SK-N-SH (cell line): Measurements from ENCODE around the gene CRK.

Source experiments
- GATA2 ChIP-seq: sonication (generic); formaldehyde crosslinking; IDR thresholded peaks from 2 replicates; pipeline ENCODE4 v1.5.0; 2020; ENCODE audit warnings: mild to moderate bottlenecking, missing genetic modification reagents
- SMC3 ChIP-seq: IDR thresholded peaks from 2 replicates; pipeline ENCODE4 v1.6.1; 2012; ENCODE audit warnings: low read depth, low read length, improper control_type of control experiment
- TF ChIP-seq, protein P1 (sequence below): fragments of 200-600 bp; sonication (generic); IDR thresholded peaks from 2 replicates; pipeline ENCODE4 v1.6.1; 2017; ENCODE audit warnings: antibody characterized with exemption, mild to moderate bottlenecking, moderate library complexity

DNA sequence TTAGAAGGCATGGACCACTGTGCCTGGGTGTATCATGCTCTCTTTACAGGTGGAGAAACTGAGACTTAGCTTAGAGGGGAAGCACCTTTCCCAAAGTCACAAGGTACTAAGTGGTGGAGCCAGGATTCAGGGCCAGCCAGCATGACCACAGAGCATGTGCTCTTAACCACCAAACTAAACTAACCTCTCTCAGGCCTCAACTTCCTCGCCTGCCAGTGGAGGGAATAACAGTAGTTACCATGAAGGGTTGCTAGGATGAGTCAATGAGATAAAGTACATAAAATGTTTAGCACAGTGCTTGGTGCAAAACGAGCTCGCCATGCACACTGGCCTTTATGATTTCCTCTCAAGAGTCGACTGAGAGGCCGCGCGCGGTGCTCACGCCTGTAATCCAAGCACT, 42.8 kb upstream of the CRK start:
- TF ChIP-seq, protein P1, sequence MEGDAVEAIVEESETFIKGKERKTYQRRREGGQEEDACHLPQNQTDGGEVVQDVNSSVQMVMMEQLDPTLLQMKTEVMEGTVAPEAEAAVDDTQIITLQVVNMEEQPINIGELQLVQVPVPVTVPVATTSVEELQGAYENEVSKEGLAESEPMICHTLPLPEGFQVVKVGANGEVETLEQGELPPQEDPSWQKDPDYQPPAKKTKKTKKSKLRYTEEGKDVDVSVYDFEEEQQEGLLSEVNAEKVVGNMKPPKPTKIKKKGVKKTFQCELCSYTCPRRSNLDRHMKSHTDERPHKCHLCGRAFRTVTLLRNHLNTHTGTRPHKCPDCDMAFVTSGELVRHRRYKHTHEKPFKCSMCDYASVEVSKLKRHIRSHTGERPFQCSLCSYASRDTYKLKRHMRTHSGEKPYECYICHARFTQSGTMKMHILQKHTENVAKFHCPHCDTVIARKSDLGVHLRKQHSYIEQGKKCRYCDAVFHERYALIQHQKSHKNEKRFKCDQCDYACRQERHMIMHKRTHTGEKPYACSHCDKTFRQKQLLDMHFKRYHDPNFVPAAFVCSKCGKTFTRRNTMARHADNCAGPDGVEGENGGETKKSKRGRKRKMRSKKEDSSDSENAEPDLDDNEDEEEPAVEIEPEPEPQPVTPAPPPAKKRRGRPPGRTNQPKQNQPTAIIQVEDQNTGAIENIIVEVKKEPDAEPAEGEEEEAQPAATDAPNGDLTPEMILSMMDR, result no peak
- TF ChIP-seq GATA2, result no peak
- no peak for TF ChIP-seq SMC3
